ENCODE data around the gene RNF213.
A peak's percentile ranks its signal among the peaks of the same experiment; 100 is the strongest.

RNF213 gene

GRCh38 chr17:80424878-80425765 is 164.5 kb downstream of the RNF213 start:
- no peak for DNase-seq (ENCODE audit: extremely low spot score)
- POLR2A ChIA-PET: no interaction called here
- no peak for TF ChIP-seq CTCF (IDR thresholded peaks at IDR 0.05; ENCODE audit: control extremely low read depth, extremely low read depth, low read depth, missing control alignments)

GRCh38 chr17:80425835-80426426 is 165.3 kb downstream of the RNF213 start:
- ChIA-PET POLR2A (no interaction called here), CTCF (interaction anchor here (0.9 to 4.3 kb wide), 8 partner anchors 10 to 556 kb away, joined by 3 to 47 read pairs (median 4); partner anchors contain the start of genes ENDOV and RPTOR)
- DNase-seq (ENCODE audit: extremely low spot score): no peak

More at GRCh38 chr17:80424878-80425765, 164.5 kb downstream of the RNF213 start:
- CTCF ChIA-PET: interaction anchor here (0.8 to 4.3 kb wide), 10 partner anchors 8 to 557 kb away, joined by 3 to 47 read pairs (median 3); partner anchors contain the start of gene RPTOR

GRCh38 chr17:80426671-80427326 is 166.1 kb downstream of the RNF213 start:
- POLR2A ChIA-PET: no interaction called here
- TF ChIP-seq CTCF (IDR thresholded peaks at IDR 0.05; ENCODE audit: control extremely low read depth, extremely low read depth, low read depth, missing control alignments): peak; percentile 96
- CTCF ChIA-PET: interaction anchor here (0.6 to 4.3 kb wide), 42 partner anchors 7 to 688 kb away, joined by 3 to 47 read pairs (median 4); partner anchors contain the start of genes CHMP6, ENDOV and RPTOR
- peak; percentile 95 for DNase-seq (ENCODE audit: extremely low spot score)

More at GRCh38 chr17:80425835-80426426, 165.3 kb downstream of the RNF213 start:
- TF ChIP-seq CTCF (IDR thresholded peaks at IDR 0.05; ENCODE audit: control extremely low read depth, extremely low read depth, low read depth, missing control alignments): no peak

GRCh38 chr17:80427366-80428282 is 167.0 kb downstream of the RNF213 start:
- CTCF ChIA-PET: interaction anchor here (0.6 to 4.3 kb wide), 43 partner anchors 8 to 687 kb away, joined by 3 to 47 read pairs (median 4); partner anchors contain the start of genes CHMP6, ENDOV and RPTOR
- POLR2A ChIA-PET: no interaction called here
- no peak for DNase-seq (ENCODE audit: extremely low spot score)
- no peak for TF ChIP-seq CTCF (IDR thresholded peaks at IDR 0.05; ENCODE audit: control extremely low read depth, extremely low read depth, low read depth, missing control alignments)

- CTCF ChIA-PET: interaction anchor here (1.3 to 4.3 kb wide), 12 partner anchors 9 to 676 kb away, joined by 3 to 47 read pairs (median 6); partner anchors contain the start of genes CHMP6 and ENDOV
- DNase-seq (ENCODE audit: extremely low spot score): no peak
- POLR2A ChIA-PET: no interaction called here
- no peak for TF ChIP-seq CTCF (IDR thresholded peaks at IDR 0.05; ENCODE audit: control extremely low read depth, extremely low read depth, low read depth, missing control alignments)
These were observed 167.7 kb downstream of the RNF213 start for GRCh38 chr17:80428363-80428762.

All from GM10248 (cell line).